Subcutaneous abdominal adipose tissue (tissue), 5 donors: ENCODE data around the gene LYPD6B.

ENCODE experiments used
- H3K27ac ChIP-seq: one replicate; pipeline ENCODE4 v1.7.0; 2013; ENCODE audit warnings: low read depth, mild to moderate bottlenecking, inconsistent platforms, low read length, moderate library complexity
- H3K27me3 ChIP-seq, 5 donors: one replicate each; pipeline ENCODE4 v1.7.0; 2013; ENCODE audit warnings: low read length in 5 of 5, inconsistent platforms in 1 of 5; ENCODE audit not compliant: control insufficient read depth in 5 of 5, insufficient read depth in 4 of 5
- H3K36me3 ChIP-seq, 5 donors: one replicate each; pipeline ENCODE4 v1.7.0; 2013; ENCODE audit warnings: low read length in 5 of 5; ENCODE audit not compliant: control insufficient read depth in 5 of 5, insufficient read depth in 5 of 5
- H3K4me1 ChIP-seq, 5 donors: one replicate each; pipeline ENCODE4 v1.7.0; 2013; ENCODE audit warnings: low read length in 5 of 5, mild to moderate bottlenecking in 3 of 5, moderate library complexity in 1 of 5; ENCODE audit not compliant: control insufficient read depth in 5 of 5, insufficient read depth in 5 of 5
- H3K4me3 ChIP-seq, 5 donors: one replicate each; pipeline ENCODE4 v1.7.0; 2013; ENCODE audit warnings: low read length in 5 of 5, low read depth in 1 of 5
- H3K9ac ChIP-seq, 5 donors: one replicate each; pipeline ENCODE4 v1.7.0; 2013; ENCODE audit warnings: low read length in 5 of 5, mild to moderate bottlenecking in 4 of 5, moderate library complexity in 3 of 5
- H3K9me3 ChIP-seq, 5 donors: one replicate each; pipeline ENCODE4 v1.7.0; 2013; ENCODE audit warnings: low read length in 5 of 5; ENCODE audit not compliant: control insufficient read depth in 5 of 5
- donor health status: healthy.
- donor health status: healthy.
- donor health status: healthy.
- donor health status: healthy.
- donor health status: healthy.

LYPD6B gene

GRCh38 chr2:149009576-149010461 is 28.7 kb upstream of the LYPD6B start:
- H3K36me3 ChIP-seq: no peaks in the 10 kb centered on the region
- H3K27ac ChIP-seq: no peak overlapping the region
- H3K9me3 ChIP-seq: no peaks in the 10 kb centered on the region
- H3K27me3 ChIP-seq: no peaks in the 10 kb centered on the region
- H3K4me1 ChIP-seq: peaks cover 0 to 7% (median 0%) of the 10 kb centered on the region in 5 donors
- H3K4me3 ChIP-seq: no peak overlapping the region
- H3K9ac ChIP-seq: no peak overlapping the region

DNA sequence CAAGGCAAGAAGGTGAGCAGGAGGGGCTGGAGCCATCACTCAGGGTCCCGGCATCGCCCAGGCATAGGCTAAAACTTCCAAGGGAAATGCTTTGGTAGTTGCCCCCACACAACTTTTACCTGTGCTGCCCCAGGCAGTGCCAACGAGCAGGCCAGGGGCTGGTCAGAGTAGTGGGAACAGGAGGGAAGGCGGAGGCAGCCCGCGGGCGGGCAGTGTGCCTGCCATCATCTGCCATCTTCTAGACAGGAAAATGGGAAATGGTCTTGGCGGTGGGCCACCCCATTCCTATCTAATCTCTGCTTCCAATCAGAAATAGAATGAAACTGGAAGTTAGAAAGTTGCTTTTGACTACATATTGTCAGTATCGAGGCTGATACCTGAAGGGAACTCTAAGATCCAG is 26.0 kb upstream of the LYPD6B start:
- peaks cover 0 to 3% (median 0%) of the 10 kb centered on the region in 5 donors for H3K4me1 ChIP-seq
- no peak overlapping the region for H3K27ac ChIP-seq
- no peaks in the 10 kb centered on the region for H3K9me3 ChIP-seq
- no peaks in the 10 kb centered on the region for H3K36me3 ChIP-seq
- no peak overlapping the region for H3K4me3 ChIP-seq
- no peak overlapping the region for H3K9ac ChIP-seq
- peaks cover 0 to 4% (median 0%) of the 10 kb centered on the region in 5 donors for H3K27me3 ChIP-seq

DNA sequence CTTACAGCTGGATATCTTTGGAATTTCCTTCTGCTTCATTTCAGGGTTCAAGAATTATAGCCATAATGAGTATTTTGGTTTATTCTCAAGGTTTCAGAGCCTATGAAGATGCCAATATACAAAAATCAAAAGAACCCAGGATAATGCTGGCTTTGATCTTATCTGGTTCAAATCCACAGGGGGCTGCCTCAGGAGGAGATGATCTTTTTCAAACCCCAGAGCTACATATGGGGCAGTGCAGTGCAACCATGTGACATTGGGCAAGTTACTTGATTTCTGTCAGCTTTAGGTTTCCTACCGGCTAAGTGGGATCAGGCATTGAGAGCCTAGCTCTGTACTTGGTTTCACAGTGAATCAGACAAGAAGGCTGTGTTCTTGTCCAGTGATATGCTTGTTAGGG is 23.0 kb upstream of the LYPD6B start:
- Histone ChIP-seq H3K4me1 (peaks cover 0 to 3% (median 0%) of the 10 kb centered on the region in 5 donors), H3K9me3 (no peaks in the 10 kb centered on the region), H3K9ac (no peak overlapping the region), H3K27me3 (peaks cover 0 to 4% (median 0%) of the 10 kb centered on the region in 5 donors), H3K27ac (no peak overlapping the region), H3K36me3 (no peaks in the 10 kb centered on the region), H3K4me3 (no peak overlapping the region)

DNA sequence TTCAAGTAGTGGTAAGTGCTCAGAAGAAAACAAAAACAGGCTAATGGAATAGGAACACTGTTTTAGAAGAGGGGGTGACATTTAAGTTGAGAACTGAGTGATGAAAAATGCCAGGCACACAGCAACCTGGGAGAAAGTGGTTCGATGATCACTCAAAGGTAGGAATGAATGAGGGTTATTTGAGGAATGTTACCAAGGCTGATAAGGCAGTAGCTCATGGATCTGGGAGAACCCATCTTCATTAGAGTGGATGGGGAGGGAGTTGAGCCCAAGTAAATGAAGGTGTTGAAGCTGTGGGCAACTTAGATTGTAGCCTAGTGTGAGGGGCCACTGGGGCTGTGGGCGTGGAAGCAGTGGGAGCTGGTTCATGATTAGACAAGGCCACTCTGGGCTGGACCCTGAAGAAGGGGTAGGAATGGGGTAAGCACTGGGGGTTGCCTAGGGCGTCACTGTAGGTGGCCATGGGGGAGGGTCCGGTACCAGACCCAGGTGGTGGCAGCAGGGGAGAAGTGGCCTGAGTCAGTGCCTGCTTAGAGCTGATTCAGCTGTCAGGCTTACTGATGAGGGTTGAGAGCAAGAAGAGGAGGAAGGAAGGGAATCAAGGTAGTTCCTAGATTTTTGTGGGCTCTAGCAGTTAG is 22.5 kb upstream of the LYPD6B start:
- no peak overlapping the region for H3K4me3 ChIP-seq
- H3K27me3 ChIP-seq: peaks cover 0 to 4% (median 0%) of the 10 kb centered on the region in 5 donors
- H3K9ac ChIP-seq: no peak overlapping the region
- no peak overlapping the region for H3K27ac ChIP-seq
- H3K9me3 ChIP-seq: no peaks in the 10 kb centered on the region
- no peaks in the 10 kb centered on the region for H3K36me3 ChIP-seq
- H3K4me1 ChIP-seq: peaks cover 0 to 3% (median 0%) of the 10 kb centered on the region in 5 donors

DNA sequence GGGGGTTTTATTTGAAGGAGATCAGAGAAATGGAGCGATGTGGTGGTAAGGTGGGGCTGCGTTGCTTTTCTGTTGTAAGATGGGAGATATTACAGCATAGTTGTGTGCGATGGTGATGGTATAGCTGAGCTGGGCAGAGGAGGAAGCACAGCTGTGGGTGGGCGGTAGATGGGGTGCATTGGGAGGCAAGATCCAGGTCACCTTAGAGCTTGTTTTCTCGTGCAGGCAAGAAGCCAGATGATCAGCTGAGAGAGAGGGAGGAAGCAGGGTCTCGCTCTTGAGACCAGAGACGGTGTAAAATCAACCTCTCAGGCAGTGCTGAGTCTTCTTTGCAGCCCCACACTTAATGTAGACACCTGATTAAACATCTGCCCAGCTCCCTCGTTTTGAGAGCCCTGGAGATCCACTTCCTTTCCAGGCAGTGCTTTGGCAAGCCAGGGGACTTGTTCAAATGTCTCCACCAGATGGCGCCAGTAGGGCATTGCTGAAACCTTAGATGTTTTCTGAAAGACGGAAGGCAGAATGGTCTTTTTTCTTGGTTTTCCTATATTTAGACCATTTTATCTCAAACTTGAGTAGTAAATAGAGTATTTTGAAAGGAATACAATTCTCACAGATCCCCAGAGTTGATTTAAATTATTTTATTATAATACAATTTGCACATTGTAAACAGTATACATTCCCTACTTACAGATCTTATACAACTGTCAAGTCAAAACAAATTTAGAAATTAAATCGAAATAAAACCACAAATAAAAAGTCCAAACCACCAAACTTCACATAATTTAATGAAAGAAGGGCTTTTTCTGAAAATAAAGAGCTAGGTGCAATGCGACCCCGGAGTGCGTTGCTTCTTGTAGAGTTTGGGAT is 21.1 kb upstream of the LYPD6B start:
- no peak overlapping the region for H3K4me3 ChIP-seq
- H3K9me3 ChIP-seq: no peaks in the 10 kb centered on the region
- no peak overlapping the region for H3K9ac ChIP-seq
- H3K27ac ChIP-seq: no peak overlapping the region
- peaks cover 0 to 3% (median 0%) of the 10 kb centered on the region in 5 donors for H3K4me1 ChIP-seq
- no peaks in the 10 kb centered on the region for H3K36me3 ChIP-seq
- peaks cover 0 to 4% (median 0%) of the 10 kb centered on the region in 5 donors for H3K27me3 ChIP-seq

DNA sequence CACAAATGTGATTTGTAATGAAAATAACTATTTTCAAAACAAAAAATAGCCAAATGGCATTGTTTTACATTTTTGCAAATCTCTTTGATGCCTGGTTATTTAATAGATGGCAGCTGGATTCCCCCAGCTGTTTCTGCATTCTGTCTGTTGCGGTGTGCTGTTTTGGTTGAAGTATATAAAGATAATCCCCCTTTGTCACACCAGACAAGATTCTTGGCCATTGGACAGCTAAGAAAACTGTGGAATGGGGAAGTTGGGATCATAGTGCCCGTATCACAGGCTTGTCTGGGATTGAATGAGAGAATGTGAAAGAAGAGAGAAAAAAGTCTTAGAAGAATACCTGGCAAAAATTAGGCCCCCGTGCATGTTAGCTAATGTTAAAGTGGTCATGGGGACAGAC is 19.5 kb upstream of the LYPD6B start:
- H3K27me3 ChIP-seq: peaks cover 0 to 4% (median 0%) of the 10 kb centered on the region in 5 donors
- H3K9ac ChIP-seq: no peak overlapping the region
- no peak overlapping the region for H3K4me3 ChIP-seq
- no peak overlapping the region for H3K27ac ChIP-seq
- H3K4me1 ChIP-seq: peaks cover 0 to 3% (median 0%) of the 10 kb centered on the region in 5 donors
- no peaks in the 10 kb centered on the region for H3K9me3 ChIP-seq
- no peaks in the 10 kb centered on the region for H3K36me3 ChIP-seq

- Histone ChIP-seq H3K9ac (no peak overlapping the region), H3K4me1 (peaks cover 0 to 7% (median 3%) of the 10 kb centered on the region in 5 donors), H3K4me3 (no peak overlapping the region), H3K27ac (no peak overlapping the region), H3K9me3 (no peaks in the 10 kb centered on the region), H3K27me3 (peaks cover 0 to 4% (median 0%) of the 10 kb centered on the region in 5 donors), H3K36me3 (no peaks in the 10 kb centered on the region)
These were observed 18.7 kb upstream of the LYPD6B start for GRCh38 chr2:149019768-149020167.

DNA sequence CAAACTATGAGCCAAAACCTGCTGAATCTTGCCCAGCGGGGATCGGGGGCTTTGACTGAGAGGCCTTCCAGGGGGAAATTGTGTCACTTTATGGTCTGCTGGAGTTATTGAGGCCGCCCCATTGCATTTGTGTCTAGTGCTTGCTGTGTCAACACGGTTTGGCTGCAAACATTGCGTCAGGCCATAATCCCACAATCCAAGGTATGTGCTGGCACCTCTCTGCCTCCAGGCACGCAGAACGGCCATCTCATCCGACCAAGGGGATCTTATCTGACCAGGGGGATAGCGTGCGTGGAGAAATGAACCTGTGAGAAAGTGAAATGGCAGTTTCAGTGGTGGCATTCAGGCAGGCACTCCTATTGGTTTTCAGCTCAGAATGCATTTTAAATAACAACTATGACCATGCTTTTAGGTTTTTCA is 18.1 kb upstream of the LYPD6B start:
- Histone ChIP-seq H3K27ac (no peak overlapping the region), H3K9ac (no peak overlapping the region)

GRCh38 chr2:149021271-149021719 is 17.2 kb upstream of the LYPD6B start:
- Histone ChIP-seq H3K36me3 (no peaks in the 10 kb centered on the region), H3K9ac (no peak overlapping the region), H3K4me1 (peaks cover 0 to 9% (median 3%) of the 10 kb centered on the region in 5 donors), H3K9me3 (no peaks in the 10 kb centered on the region), H3K27ac (no peak overlapping the region), H3K4me3 (no peak overlapping the region), H3K27me3 (peaks cover 0 to 3% (median 0%) of the 10 kb centered on the region in 5 donors)

More for the DNA sequence above, 18.1 kb upstream of the LYPD6B start:
- no peak overlapping the region for H3K4me3 ChIP-seq
- peaks cover 0 to 4% (median 0%) of the 10 kb centered on the region in 5 donors for H3K27me3 ChIP-seq
- peaks cover 0 to 9% (median 3%) of the 10 kb centered on the region in 5 donors for H3K4me1 ChIP-seq
- no peaks in the 10 kb centered on the region for H3K36me3 ChIP-seq
- no peaks in the 10 kb centered on the region for H3K9me3 ChIP-seq
